ENCODE data around the gene CD248. TPM values are rescaled to one million over a fixed set of nuclear protein-coding genes. Genes with fewer than 3 reads are reported as not detected.

Gene CD248
- total RNA-seq, 6 experiments from 2014 or later: 437 to 739 (median 687) TPM

- Mint-ChIP-seq H3K36me3 (ENCODE audit: low read depth) (no peaks in the 10 kb centered on the region), H3K27ac (peak overlapping the region; percentile 88), H3K27me3 (ENCODE audit: insufficient read depth) (peaks cover 13% of the 10 kb centered on the region), H3K9me3 (no peaks in the 10 kb centered on the region), H3K4me1 (ENCODE audit: low read depth) (peaks cover 53% of the 10 kb centered on the region), H3K4me3 (peak overlapping the region; percentile 44)
- peak; percentile 68 for DNase-seq
- TF ChIP-seq, protein P1, sequence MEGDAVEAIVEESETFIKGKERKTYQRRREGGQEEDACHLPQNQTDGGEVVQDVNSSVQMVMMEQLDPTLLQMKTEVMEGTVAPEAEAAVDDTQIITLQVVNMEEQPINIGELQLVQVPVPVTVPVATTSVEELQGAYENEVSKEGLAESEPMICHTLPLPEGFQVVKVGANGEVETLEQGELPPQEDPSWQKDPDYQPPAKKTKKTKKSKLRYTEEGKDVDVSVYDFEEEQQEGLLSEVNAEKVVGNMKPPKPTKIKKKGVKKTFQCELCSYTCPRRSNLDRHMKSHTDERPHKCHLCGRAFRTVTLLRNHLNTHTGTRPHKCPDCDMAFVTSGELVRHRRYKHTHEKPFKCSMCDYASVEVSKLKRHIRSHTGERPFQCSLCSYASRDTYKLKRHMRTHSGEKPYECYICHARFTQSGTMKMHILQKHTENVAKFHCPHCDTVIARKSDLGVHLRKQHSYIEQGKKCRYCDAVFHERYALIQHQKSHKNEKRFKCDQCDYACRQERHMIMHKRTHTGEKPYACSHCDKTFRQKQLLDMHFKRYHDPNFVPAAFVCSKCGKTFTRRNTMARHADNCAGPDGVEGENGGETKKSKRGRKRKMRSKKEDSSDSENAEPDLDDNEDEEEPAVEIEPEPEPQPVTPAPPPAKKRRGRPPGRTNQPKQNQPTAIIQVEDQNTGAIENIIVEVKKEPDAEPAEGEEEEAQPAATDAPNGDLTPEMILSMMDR (IDR thresholded peaks at IDR 0.05): peak; percentile 19; the same call in 1 of the 2 replicates
These were observed 10.6 kb upstream of the CD248 start for GRCh38 chr11:66327171-66328030.

DNA sequence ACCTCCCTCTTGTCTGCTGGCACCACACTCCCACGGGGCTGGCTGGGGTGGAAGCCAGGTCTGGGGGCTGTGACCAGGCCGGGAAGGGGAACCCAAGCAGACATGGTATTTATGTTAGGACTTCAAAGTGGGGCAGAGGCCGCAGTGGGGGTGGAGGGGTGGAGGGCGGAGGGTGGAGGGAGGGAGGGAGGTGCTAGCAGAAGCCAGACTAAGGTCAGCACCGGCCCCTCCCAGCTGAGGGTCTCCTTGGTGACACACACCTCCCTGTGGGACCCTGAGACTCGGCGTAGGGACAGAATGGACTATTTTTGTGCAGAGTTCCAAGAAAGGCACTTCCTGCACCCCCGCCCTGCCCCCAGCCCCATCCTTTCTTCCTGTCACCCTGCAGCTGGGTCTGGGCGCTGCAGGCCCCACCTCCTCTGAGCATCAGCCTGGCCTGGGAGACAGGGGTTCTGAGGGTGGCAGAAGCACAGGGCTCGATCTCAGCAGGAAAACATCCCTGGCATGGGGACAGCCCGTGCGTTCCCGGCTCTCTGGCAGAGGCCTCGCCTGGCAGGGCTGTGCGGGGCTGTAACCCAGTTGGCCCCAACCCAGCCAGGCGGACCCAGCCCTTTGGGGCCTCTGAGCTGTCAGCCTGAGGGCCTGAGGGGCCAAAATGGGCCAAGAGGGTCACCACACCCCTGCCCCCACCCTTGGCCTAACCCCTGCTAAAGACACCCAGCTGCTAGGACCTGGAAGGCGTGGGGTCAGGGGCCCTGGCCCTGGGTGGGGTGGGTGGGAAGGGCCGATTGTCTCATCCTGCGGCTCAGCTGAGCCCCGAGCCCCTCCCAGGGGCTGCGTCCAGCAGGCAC is 9.6 kb upstream of the CD248 start:
- Mint-ChIP-seq H3K27me3 (ENCODE audit: insufficient read depth) (peaks cover 13% of the 10 kb centered on the region), H3K4me3 (peak overlapping the region; percentile 50), H3K4me1 (ENCODE audit: low read depth) (peaks cover 53% of the 10 kb centered on the region), H3K9me3 (no peaks in the 10 kb centered on the region), H3K27ac (peak overlapping the region; percentile 92), H3K36me3 (ENCODE audit: low read depth) (no peaks in the 10 kb centered on the region)
- TF ChIP-seq, protein P1 (IDR thresholded peaks at IDR 0.05): no peak
- DNase-seq: peak; percentile 54

DNA sequence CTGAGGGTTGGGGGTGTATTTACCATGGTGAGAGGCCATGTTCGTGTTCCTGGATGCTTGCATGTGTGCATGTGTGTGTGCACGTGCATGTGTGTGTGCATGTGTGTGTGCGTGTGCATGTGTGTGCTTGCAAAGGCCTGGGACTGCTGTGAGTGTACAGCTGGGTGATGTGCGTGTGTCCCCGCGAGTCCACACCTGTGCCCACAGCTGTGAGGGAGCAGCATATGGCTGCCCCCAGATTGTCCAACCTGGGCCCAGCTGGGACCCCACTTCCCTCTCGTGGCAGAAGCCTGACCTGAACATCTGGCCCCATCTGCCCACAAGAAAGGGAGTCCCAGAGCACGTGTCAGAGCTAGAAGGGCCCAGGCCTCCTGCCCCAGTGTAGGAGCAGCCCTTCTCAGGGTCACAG is 8.4 kb upstream of the CD248 start:
- Mint-ChIP-seq H3K9me3 (peaks cover 2% of the 10 kb centered on the region), H3K27ac (peak overlapping the region; percentile 27; the same call in 1 of the 2 replicates), H3K4me1 (ENCODE audit: low read depth) (peaks cover 53% of the 10 kb centered on the region), H3K27me3 (ENCODE audit: insufficient read depth) (peaks cover 10% of the 10 kb centered on the region), H3K4me3 (no peak overlapping the region), H3K36me3 (ENCODE audit: low read depth) (peaks cover 2% of the 10 kb centered on the region; the same call in 1 of the 2 replicates)
- DNase-seq: no peak
- TF ChIP-seq, protein P1 (IDR thresholded peaks at IDR 0.05): no peak

DNA sequence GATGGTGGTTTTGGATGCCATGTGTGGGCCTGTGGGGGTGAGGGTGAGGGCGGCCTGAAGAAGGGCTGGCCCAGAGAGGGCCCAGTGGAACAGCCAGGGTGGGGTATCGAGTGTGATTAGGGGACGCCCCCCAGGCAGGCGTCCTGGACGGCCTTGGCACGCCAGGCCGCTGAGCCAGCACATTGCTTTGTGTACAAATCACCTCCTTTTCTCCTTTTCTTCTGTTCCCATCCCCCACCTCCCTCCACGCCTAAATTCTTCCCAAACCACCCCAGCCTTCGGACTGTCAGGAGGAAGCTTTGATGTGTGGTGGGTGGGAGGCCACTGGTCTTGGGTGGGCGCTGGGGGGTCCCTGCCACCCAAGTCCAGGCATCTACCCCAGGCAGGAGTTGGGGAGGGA is 7.8 kb upstream of the CD248 start:
- no peak for DNase-seq
- Mint-ChIP-seq H3K27me3 (ENCODE audit: insufficient read depth) (peaks cover 7% of the 10 kb centered on the region), H3K9me3 (peaks cover 6% of the 10 kb centered on the region), H3K36me3 (ENCODE audit: low read depth) (peaks cover 7% of the 10 kb centered on the region; the same call in 1 of the 2 replicates), H3K27ac (peak overlapping the region; percentile 70), H3K4me3 (no peak overlapping the region), H3K4me1 (ENCODE audit: low read depth) (peaks cover 53% of the 10 kb centered on the region)
- TF ChIP-seq, protein P1 (IDR thresholded peaks at IDR 0.05): no peak

DNA sequence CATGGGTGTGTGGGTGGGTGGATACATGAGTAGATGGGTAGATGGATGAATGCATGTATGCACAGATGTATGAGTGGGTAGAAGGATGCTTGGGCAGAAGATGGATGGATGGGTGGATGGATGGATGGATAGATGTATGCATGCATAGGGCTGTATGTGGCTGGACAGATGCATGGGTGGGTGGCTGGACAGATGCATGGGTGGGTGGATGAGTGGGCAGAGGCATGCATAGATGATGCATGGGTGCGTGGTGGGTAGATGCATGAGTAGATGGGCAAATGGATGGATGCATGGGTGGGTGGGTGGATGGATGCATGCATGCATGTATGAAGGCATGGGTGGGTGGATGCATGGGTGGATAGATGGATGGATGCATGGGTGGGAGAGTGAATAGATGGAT is 6.8 kb upstream of the CD248 start:
- no peak for DNase-seq
- peaks cover 9% of the 10 kb centered on the region for H3K9me3 Mint-ChIP-seq
- H3K36me3 Mint-ChIP-seq (ENCODE audit: low read depth): peaks cover 7% of the 10 kb centered on the region; the same call in 1 of the 2 replicates
- no peak overlapping the region for H3K27ac Mint-ChIP-seq
- TF ChIP-seq, protein P1 (IDR thresholded peaks at IDR 0.05): no peak
- H3K27me3 Mint-ChIP-seq (ENCODE audit: insufficient read depth): no peaks in the 10 kb centered on the region; the same call in none of the 2 replicates
- no peak overlapping the region for H3K4me3 Mint-ChIP-seq
- H3K4me1 Mint-ChIP-seq (ENCODE audit: low read depth): peaks cover 55% of the 10 kb centered on the region

Data from HFFc6 (cell line).